Activated T-cell treated with anti-CD3 and anti-CD28 coated beads for 24 hours (primary cell): ENCODE measurements around the gene COL11A1.
"Not testable (repeated sequence)": the region's sequence is repeated elsewhere in the genome, so short reads cannot be mapped to it uniquely, and the experiment has no call there.

Source experiments
- DNase-seq: peaks from one replicate; pipeline ENCODE4 v3.0.0-alpha.2; 2020; ENCODE audit warnings: low read depth

The COL11A1 gene

DNA sequence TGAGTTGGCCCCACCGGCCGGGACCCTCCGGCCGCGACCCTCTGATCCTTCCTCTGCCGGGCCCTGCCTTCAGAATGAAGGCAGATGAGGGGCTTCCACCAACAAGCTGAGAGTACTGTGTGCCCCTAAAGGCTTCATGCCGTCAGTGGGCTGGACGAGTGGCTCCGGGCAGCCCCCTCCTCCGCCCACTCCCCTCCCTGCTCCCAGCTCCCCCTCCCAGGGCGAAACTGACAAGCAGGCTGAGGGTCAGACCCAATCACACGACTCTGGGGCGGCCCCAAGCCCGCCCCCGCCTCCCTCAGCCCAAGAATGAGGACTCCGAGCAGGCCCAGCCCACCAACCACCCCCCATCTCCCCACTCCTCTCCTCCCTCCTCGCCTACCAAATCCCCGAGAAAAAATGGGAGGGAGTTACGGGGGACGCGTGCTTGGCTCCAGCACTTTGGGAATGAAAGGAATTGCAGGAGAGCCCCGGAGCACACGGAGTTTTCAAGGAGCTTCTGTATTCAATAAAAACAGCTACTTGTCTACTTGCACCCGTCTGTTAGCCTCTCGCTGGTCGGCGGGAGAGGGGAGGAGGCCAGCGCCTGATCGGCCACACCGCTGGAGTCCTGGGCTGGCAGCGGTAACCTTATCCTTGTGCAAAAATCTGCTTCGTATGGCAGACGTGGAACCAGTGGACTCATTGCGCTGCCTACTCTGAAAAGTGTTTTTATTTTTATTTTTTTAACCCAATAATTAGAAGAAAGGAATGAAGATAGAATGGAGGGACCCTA lies at the start of gene COL11A1:
Gene COL11A1 (minus strand): TSS at position 147 of the 775 bp plus-strand sequence. CDS start 344 bp downstream, outside the sequence.
- no peak for DNase-seq

DNA sequence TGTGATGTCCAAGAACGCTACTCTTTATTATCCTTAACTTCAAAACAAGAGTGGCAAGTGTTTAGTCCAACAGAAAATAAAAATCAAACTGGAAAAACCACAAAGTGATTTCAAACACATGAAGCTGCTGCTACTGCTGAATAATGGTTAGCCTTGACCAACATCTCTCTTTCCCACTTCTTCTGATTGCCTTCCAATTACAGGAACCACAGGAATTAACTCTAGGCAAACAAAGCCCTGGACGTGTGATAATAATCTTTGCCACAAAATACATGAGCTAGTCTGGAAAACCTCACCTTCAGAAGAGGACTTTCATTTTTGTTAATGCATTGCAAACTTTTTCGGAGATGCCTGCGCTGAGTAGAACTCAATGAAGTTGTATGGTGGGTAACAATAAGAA lies 48.6 kb upstream of the COL11A1 start:
- DNase-seq, result no peak

DNA sequence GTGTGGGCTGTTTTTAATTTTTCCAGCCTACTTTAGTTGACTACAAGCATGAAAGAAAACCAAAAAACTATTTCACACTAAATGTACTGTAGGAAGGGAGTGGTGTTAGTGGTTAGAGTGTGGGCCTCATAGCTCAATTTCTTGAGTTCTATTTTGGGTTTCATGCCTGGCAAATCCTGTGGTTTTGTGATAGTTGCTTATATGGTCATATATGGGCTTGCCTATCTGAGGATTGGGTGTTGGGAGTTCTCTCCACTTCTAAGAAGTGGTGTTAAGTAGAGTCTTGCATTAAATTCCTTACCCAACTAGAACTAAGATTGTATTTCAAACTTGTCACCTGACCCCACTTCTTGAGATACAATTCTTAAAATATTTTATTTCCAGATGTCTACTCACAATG lies 37.8 kb upstream of the COL11A1 start:
- DNase-seq, result no peak

DNA sequence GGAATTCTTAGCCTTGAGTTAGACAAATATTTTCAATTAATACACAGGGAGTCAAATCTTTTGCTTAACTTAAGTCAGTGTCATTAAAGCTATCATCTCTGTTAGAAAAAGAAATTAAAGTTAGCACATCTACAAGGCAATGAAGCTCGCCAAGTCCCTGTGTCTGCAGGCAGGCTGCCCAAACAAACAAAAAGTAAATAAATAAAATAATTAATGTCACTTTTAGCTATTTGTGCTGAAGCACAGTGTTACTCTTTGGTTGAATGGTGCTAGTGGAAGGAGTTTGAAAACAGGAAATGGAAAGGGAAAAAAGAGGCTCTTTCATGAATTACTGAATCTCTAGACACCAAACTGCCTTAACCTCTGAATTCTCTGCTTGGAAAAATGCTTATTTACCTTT lies 37.1 kb upstream of the COL11A1 start:
- DNase-seq, result no peak

DNA sequence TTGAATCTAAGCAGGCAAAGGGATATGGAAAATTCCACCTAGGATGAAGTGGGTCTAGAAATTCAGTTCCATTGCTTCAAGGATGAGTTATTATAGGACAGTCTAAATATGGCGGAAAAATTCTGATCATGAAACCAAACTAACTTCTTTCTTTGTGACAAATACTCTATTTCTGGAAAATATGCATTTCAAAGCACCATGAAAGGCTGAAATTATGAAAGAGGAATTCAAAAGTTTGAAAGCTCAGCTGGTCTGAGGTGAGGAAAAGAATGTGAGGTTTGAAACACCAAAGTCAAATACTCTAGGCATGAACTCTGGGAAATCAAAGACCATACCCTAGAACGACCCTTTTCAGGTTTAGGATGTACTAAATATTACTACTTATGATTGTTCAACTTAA lies 36.4 kb upstream of the COL11A1 start:
- no peak for DNase-seq

DNA sequence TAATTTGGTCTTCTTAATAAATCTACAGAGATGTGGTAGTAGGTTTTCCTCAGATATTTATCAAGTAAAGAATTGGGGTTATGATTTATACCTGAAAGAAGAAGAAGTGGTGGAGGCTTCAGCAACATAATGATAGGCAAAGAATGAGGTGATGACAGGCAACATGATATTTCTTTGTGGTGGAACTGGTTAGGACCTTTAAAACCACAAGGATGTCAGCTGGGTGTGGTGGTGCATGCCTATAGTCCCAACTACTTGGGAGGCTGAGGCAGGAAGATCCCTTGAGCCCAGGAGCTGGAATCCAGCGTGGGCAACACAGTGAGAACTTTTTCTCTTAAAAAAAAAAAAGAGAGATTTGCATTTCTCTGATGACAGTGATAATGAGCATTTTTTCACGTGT lies 34.1 kb upstream of the COL11A1 start:
- DNase-seq, result no peak

DNA sequence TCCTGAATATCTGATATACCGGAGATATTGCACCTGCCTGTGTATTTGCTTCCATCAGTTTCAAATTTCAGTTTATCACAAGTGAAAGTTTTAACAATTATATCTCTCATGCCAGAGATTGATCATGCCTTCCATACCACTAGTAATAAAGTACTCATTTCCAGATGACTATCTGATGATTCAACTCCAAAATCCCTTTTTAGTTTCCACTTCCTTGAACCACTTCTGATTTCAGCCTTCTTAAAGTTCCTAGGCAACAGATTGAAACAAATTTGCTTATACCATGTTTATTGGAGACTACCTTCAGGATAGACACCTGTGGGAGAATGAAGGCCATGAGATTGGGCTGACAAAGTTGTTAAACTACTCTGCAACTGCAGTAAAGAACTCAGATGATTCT lies 21.5 kb upstream of the COL11A1 start:
- no peak for DNase-seq

DNA sequence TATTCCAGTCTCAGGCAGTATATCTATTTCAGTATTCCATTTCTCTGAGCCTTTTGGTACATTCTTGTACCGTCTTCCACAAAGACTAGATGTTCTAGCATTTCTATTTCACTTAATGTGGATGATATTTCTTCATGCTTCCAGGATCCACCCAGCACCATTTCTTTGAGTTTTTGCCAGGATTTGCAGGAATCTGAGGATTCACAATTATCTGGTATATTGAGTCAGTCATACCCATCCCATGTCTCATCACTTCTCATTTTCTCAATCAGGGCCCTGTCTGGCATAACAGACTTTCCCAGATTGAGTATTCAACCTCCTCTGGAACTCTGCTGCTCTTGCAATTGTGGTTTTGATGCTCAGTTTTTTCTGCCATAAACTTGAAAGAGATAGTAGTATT lies 20.9 kb upstream of the COL11A1 start:
- DNase-seq, result no peak

DNA sequence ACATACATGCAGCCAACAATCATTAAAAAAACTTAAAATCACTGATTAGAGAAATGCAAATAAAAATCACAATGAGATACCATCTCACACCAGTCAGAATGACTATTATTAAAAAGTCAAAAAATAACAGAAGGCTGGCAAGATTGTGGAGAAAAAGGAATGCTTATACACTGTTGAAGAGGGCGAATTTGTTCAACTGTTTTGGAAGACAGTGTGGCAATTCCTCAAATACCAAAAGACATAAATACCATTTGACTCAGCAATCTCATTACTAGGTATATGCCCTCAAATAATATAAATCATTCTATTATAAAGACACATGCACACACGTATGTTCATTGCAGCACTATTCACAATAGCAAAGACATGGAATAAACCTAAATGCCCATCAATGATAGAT lies 19.9 kb upstream of the COL11A1 start:
- not testable (repeated sequence) for DNase-seq

DNA sequence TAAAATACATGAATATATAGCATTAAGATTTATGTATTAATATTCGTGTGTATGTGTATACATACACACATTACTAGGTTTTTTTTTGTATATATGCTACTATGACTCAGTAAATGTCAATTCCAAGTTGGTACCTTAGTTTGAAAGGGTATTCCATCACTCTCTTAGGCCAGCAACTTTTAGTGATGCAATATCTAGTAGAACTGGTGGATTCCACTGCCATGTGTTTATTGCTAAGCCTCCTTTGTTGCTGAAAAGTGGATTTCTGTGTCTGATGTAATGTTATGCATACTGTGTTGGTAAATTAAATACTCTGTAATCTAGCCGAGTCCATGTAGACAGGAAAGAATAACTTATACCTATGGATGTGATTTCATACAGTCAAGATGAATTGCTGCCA lies 16.9 kb upstream of the COL11A1 start:
- no peak for DNase-seq

DNA sequence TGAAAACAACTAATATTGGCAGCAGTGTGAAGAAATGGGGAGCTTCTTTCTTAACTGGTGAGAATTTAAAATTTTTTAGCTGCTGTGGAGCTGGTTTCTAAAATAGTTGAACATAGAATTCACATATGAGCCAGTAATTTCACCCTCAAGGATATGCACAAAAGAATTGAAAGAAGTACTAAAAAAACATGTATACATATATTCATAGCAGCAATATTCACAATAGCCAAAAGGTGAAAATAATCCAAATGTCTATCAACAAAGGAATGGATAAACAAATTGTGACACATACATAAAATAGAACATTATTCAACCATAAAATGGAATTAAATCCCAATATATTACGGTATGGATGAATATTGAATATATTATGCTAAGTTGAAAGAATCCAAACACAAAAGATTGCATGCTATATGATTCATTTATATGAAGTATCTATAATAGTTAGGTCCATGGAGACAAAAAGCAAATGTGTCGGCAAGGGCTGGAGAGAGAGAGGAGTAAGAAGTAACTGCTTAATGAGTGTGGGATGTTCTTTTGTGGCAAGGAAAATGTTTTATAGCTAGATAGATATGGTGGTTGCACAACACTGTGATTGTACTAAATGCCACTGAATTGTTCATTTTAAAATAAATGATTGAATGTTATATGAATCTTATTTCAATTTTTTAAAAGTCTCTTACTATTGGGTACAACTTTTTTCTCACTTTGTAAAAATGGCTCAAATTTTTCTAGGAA lies 14.8 kb upstream of the COL11A1 start:
- no peak for DNase-seq

DNA sequence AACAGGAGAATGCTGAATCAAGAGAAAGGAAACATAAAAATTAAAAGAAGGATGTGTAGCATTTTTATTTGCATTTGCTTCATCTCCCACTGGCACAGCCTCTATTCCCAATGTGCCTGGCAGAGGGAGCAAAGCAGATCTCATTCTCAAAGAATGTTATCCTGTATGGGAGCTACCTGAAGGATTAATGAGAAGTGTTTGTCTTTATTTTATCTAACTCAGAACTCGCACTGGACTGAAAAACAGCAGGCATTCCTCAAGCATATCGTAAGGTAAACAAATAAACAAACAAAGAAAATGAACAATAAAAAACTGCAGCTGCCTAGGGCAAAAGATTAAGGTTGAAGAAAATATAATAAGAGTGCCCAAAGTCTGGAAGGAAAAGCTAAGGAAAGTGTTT lies 12.7 kb upstream of the COL11A1 start:
- no peak for DNase-seq

DNA sequence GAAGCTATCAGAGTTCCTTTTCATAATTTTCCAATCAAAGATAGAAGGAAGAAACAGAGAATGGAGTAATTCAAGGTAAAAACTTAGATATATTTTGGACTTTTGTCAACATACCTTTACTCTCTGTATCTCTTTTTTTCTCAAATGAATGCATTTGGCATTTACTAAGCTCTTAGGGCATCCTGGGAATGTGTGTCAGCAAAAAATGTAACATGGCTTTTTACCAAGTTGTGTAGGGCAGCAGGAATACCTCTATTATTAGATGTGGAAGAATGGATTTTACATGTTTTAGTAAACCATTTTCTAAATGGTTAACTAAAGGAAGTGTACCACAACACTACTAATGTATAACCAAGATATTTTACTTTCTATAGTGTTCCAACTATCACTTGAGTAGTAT lies 4.2 kb upstream of the COL11A1 start:
- DNase-seq, result no peak

DNA sequence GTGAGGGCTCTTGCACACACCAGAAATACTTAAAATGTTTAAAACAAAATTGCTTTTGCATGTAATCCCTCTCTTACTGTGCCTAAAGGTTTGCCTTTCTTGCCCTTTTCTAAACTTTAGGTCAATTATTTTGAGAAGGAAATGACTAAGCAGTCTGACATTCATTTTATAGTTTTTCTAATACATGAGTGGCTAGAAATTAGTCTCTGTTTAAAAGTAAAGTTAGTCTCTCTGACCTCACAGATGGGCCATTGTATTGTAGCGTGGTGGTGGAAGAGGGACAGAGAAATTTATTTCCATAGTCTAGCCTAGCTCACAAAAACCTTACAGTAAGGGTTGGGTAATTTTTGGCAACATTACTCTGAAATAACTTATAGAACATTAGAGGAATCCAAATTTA lies 3.6 kb upstream of the COL11A1 start:
- no peak for DNase-seq

DNA sequence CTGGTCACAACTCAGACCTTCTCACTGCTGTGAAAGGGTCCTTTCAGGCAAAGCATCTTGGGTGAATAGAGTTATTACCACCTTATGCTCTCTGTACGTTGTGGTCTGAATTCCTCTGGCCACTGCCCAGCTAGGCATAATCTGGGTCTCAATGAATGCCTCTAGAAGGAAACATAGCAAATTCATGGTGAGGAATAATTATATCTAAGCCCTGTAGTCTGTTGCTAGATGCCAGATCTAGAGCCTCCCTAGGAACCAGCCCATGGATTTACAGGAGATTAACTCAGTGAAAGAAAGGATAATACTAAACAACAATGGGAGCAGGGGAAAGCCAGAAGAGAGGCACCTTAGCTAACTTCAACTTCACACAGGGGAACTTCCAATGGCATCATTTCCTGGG lies 2.4 kb upstream of the COL11A1 start:
- no peak for DNase-seq

DNA sequence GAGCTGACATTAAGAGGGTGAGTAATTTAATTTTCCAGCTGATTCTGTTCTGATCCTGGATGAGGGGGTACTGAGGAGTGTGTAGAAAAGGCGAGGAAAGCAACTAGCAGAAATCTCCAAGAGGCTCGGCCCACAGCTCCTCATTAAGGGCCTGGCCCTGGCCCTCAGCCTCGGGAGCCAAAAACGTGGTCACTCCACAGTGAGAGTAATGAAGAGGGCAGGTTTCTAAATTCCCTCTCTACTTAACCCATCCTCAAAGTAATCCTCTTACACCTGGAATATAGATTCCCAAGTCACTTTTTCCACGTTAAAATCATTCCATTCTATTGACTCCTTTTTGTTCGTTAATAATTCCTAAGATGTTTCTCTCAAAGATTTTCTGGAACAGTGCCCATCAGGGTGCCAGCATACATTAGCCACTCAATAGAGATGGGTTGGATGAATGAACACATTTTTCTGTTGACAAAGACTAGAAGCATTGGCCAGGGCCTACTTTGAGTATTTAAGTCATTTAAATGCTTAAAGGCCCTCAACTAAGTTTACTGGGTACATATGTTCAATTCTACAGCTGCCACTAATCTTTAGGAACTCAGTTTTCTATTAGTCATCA lies 1.1 kb upstream of the COL11A1 start:
- no peak for DNase-seq

DNA sequence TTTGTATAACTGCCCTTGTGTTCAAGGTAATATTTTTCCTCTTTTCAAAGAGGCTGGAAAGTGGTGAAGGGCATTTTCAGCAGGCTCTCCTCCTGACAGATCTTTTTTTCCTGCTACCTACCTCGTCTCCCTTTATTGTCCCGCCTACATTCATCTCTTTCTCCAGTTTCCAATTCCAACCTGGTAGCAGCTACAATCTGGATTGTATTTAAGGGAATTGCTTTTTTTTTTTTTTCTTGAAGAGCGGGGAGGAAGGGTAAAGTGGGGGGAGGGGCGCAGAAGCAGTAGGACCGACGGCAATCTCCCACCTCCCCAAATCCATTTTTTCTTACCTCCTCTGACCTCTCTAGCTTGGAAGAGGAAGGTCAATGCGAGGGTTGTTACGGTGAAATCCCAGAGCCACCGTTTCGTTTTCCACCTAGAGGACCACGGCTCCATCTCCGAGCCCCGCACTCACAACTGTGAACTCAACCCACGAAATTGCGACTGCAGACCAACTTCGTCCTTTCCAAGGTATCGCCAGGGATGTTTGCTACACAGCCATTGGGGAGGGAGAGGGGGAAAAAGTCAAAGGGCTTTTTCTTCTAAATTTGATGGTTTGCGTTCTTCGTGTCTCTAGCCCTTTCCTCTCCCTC lies 464 bp downstream of the COL11A1 start:
- no peak for DNase-seq

DNA sequence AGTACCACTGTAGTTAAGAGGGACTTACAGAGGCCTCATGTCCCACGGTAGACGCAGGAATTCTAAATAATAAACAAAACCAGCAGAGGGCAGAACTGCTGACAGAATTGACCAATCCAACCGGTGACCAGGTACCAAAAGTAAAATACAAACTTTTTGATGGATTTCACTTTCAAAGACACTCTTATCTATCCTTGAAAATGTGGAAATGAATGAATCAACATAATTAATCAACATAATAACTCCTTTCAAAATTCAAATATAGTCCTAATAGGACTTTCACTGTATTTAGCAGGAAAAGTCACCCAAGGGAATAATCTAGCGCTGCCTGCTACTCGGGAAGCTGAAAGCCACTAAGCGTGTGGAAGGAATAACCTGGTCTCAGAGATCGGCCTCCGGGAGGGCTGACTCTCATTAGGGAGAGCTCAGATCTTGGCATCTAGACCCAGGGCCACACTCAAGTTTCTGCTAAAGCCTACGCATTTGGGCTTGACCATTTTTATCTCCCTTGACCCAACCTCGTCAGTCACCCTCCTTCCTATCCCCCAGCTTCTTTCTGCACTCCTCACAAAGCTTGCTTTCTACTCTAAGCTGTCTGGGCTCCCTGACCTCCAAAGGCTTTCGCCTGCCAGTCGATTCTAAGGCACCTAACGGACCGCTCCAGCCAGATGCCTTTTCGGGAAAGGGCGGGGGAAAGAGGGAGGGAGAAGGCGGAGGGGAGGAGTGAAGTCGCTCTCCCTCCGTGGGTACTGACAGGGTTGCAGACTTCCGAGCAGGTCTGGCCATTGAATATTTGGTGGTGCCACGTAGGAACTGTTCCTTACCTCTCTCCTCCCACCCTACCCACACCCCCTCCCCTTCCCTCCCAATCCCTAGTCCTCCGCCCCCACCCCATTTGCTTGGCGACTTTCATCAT lies 1.6 kb downstream of the COL11A1 start:
- no peak for DNase-seq

DNA sequence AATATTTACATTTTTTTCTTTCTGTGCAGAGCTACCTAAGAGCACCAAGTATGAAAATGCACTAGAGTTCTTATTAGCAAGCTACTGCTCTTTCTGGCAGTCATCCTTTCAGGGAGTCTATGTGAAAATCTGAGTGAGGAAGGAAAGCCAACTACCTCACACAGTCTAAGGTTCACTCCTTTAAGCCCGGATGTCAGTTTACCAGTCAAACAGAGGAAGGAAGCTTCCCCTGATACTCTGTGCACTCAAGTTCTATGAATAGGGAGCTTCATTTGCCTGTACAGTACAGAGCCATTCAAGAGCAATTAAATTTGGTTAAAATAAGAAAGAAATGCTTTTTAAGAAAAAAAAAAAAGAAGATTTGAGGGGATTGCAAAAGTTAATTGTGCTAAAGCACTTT lies 6.9 kb downstream of the COL11A1 start:
- no peak for DNase-seq

DNA sequence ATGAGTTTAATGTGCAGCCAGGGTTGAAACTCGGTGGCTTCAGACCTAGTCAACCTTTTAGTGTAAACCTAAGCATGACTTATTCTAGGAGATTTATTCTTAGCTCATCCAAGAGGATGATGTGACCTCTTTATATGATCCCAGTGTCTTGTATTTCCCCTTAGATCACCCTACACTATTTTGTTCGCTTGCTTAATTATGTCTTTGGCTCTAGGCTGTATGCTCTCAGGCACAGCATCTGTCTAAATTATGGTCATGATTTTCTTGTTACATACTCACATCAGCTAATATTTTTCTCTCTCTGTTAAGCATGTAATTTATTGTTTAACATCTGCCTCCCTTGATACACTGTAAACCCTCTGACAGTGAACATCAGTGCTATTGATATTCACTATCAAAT lies 19.1 kb downstream of the COL11A1 start:
- no peak for DNase-seq

DNA sequence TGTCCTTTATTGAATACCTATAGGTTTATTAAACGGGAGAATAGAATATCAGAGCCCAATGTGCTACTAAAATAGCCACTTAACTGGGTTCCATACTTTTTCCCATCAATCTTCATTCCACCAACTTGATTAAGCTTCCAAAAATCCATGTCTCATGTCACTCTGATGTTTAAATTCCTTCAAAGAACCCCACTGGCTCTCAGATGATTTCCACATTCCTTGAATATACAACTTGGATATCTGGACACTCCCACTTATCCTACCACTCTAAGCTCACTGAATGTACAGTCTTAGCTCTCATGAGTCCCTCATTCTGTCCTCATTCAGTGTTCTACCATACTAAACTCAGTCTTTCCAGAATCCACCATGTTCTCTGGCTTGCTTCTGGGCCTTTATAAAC lies 21.1 kb downstream of the COL11A1 start:
- no peak for DNase-seq

DNA sequence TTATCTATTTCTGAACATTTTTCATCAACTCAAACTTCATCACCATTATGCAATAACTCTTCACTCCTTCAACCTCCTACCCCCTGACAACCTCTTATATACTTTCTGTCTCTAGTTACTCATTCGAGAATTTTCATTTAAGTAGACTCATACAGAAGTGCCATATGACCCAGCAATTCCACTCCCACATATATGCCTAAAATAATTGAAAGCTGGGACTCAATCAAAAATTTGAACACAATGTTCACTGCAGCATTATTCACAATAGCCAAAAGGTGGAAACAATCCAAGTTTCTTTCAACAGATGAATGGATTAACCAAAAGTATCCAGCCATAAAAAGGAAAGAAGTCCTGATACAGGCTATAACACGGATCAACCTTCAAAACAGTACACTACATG lies 24.1 kb downstream of the COL11A1 start:
- DNase-seq, result no peak
